Astrocyte (in vitro differentiated cells and primary cell): ENCODE results near the gene NEK7.

Experiments
- CTCF ChIP-seq: IDR thresholded peaks from 2 replicates; pipeline ENCODE4 v1.5.1; 2011; ENCODE audit warnings: low read depth, mild to moderate bottlenecking, inconsistent platforms, low read length, moderate library complexity; ENCODE audit not compliant: insufficient read depth
- EZH2 ChIP-seq: IDR thresholded peaks from 2 replicates; pipeline ENCODE4 v1.6.1; 2012; ENCODE audit warnings: mild to moderate bottlenecking, low read length, inconsistent platforms; ENCODE audit not compliant: insufficient read depth

GRCh38 chr1:198185759-198186158 is 29.0 kb downstream of the NEK7 start:
- TF ChIP-seq CTCF = no peak
- TF ChIP-seq EZH2 = no peak
